Lower leg skin (tissue), 4 donors: ENCODE measurements around the gene MCHR1. TPM values are rescaled to one million over a fixed set of nuclear protein-coding genes. Genes with fewer than 3 reads are reported as not detected.
"Not testable (repeated sequence)": the region's sequence is repeated elsewhere in the genome, so short reads cannot be mapped to it uniquely, and the experiment has no call there.

Experiments used
- DNase-seq, 2 donors: peaks; one replicate each; pipeline ENCODE4 v3.0.0-alpha.2; 2019; ENCODE audit warnings: low spot score in 2 of 2
- H3K4me3 ChIP-seq: fragments of 200-600 bp; sonication (generic); 2 replicates; pipeline ENCODE4 v1.5.1; 2017; ENCODE audit warnings: mild to moderate bottlenecking, low read depth; ENCODE audit not compliant: poor library complexity, severe bottlenecking
- POLR2A ChIP-seq, 2 donors: fragments of 450-650 bp; IDR thresholded peaks; one replicate each; pipeline ENCODE4 v1.6.1; 2016 to 2017; ENCODE audit warnings: antibody characterized with exemption in 2 of 2, mild to moderate bottlenecking in 1 of 2, moderate library complexity in 1 of 2
- WGBS, 2 donors: methylation state at CpG; one replicate each; pipeline ENCODE4 v1.1.5; 2018; 5-methylcytosine and 5-hydroxymethylcytosine counted together
- intact Hi-C: fragments of 100-400 bp; cut with DNase I; formaldehyde crosslinking; loops from one replicate; pipeline ENCODE4 v1.15.0; 2023; ENCODE audit warnings: low total_unique reads
- total RNA-seq, 4 donors: library from RNA; depleted of rRNA; stranded (reverse); fragments of >200 nt; gene quantifications; one replicate each; pipeline ENCODE4 v1.1.0, GENCODE V29; 2016
- TF ChIP-seq, protein P1 (sequence below), 3 donors: fragments of 450-650 bp; IDR thresholded peaks; one replicate each; pipeline ENCODE4 v1.5.1; 2016; ENCODE audit warnings: antibody characterized with exemption in 3 of 3, mild to moderate bottlenecking in 3 of 3, moderate library complexity in 2 of 3

Gene MCHR1
- total RNA-seq, 4 donors from 2014 or later, result 0.19 to 0.58 (median 0.41) TPM

DNA sequence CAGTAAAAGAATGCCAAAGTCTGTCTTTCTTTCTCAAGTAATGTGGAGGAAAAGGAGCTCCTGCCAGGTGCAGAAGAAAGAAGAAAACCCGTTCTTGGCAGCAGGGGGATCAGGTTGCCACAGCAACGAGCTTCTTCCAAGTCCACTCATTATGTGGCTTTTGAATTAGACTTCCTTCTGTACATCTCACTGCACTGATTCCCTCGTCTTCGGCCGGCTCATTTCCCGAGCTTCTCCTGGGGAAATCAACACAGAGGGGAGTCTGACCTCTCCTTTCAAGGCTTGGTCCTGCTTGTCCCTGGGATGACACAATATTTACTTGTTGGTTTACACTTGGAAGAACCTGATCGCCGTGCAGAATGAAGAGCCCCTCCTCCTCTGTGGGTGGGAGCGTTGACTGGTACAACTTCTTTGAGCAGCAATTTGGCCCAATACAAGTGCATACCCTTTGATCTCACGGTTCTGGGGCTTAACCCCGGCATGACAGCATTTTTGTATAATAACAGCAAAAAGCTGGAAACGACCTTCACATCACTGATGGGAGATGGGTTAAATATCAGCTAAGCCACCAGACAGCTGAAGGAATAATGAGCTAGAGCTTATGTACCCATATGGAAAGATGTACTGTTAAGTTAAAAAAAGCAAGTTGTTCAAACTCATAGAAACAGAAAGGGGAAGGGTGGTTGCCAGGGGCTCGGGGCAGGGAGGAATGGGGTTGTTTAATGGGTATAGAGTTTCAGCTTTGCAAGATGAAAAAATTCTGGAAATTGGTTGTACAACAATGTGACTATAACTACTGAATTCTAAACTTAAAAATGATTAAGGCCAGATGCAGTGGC lies 35.4 kb downstream of the MCHR1 start:
- H3K4me3 ChIP-seq, result no peak overlapping the region
- no peak for DNase-seq

DNA sequence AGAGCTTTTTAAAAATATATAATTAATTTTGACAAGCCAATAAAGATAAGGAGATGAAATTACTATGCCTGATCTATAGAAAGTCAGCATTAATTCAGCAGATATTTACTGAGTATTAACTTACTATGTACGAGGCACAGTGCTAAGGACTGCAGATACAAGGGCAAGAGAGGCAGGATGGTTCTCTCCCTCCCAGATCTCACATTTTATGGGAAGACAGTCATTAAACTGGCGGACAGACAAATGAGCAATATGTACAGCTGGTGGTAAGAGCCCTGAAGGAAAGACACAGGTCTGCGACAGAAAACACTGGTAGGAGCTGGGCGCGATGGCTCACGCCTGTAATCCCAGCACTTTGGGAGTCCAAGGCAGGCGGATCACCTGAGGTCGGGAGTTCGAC lies 36.8 kb downstream of the MCHR1 start:
- WGBS, 2 donors, result 90 to 93% methylated on average over 9 of the region's 9 CpGs
- intact Hi-C loops, result no loop called here
- no peak overlapping the region for H3K4me3 ChIP-seq
- TF ChIP-seq, protein P1, sequence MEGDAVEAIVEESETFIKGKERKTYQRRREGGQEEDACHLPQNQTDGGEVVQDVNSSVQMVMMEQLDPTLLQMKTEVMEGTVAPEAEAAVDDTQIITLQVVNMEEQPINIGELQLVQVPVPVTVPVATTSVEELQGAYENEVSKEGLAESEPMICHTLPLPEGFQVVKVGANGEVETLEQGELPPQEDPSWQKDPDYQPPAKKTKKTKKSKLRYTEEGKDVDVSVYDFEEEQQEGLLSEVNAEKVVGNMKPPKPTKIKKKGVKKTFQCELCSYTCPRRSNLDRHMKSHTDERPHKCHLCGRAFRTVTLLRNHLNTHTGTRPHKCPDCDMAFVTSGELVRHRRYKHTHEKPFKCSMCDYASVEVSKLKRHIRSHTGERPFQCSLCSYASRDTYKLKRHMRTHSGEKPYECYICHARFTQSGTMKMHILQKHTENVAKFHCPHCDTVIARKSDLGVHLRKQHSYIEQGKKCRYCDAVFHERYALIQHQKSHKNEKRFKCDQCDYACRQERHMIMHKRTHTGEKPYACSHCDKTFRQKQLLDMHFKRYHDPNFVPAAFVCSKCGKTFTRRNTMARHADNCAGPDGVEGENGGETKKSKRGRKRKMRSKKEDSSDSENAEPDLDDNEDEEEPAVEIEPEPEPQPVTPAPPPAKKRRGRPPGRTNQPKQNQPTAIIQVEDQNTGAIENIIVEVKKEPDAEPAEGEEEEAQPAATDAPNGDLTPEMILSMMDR (IDR thresholded peaks at IDR 0.05), result no peak
- no peak for TF ChIP-seq POLR2A (IDR thresholded peaks at IDR 0.05)
- no peak for DNase-seq

More for the DNA sequence above, 35.4 kb downstream of the MCHR1 start:
- 29 to 37% methylated on average over 13 of the region's 13 CpGs for WGBS, 2 donors
- intact Hi-C loops, result no loop called here
- TF ChIP-seq, protein P1 (IDR thresholded peaks at IDR 0.05), result no peak
- TF ChIP-seq POLR2A (IDR thresholded peaks at IDR 0.05), result no peak

DNA sequence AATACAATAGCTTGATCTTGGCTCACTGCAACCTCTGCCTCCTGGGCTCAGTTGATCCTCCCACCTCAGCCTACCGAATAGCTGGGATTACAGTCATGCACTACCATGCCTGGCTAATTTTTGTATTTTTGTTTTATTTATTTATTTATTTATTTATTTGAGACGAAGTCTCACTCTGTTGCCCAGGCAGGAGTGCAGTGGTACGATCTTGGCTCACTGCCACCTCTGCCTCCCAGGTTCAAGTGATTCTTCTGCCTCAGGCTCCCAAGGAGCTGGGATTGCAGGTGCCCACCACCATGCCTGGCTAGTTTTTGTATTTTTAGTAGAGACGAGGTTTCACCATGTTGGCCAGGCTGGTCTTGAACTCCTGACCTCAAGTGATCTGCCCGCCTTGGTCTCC lies 38.4 kb downstream of the MCHR1 start:
- H3K4me3 ChIP-seq, intact Hi-C loops, DNase-seq: not testable (repeated sequence)
- WGBS, 2 donors, result 77 to 83% methylated on average over 5 of the region's 5 CpGs

DNA sequence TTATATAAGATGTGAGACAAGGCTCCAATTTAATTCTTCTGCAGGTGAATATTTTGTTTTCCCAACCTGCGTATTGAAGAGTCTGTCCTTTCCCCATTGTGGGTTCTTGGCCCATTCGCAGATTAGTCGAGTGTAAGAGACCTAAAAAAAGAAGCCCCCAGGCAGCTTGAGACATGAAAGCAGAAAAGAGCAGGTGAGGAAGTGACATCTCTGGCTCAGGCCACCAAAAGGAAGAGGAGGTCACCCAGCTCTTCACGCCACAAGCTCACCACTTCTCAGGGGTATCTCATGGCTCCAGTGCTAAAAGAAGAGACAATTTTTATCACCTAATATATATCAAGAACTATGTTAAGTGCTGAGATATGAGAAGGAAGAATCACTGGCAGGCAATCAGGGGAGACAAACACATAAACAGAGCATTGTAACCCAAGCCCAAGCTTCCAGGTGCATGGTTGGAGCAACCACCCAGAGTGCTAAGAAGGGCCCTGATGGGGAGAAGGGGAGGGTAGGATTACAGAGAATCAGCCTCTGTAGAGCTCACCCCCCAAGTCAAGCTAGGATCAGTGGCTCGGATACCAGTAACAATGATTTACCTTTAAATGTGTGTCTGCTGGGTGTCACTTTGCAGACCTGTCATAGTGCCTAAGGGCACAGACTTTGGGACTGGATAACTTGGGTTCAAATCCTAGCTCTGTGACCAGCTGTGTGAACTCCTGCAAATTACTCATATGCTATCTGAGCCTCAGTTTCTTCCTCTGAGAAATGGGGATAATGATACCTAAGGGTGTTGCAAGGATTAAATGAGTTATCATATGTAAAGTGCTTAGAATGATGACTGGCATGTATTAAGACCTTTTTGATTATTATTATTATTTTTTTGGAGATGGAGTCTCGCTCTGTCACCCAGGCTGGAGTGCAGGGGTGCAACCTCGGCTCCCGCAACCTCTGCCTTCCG lies 39.2 kb downstream of the MCHR1 start:
- TF ChIP-seq, protein P1 (IDR thresholded peaks at IDR 0.05), result no peak
- TF ChIP-seq POLR2A (IDR thresholded peaks at IDR 0.05), result no peak
- no peak for DNase-seq
- no peak overlapping the region for H3K4me3 ChIP-seq
- intact Hi-C loops, result no loop called here
- WGBS, 2 donors, result 86% methylated on average over 9 of the region's 9 CpGs

DNA sequence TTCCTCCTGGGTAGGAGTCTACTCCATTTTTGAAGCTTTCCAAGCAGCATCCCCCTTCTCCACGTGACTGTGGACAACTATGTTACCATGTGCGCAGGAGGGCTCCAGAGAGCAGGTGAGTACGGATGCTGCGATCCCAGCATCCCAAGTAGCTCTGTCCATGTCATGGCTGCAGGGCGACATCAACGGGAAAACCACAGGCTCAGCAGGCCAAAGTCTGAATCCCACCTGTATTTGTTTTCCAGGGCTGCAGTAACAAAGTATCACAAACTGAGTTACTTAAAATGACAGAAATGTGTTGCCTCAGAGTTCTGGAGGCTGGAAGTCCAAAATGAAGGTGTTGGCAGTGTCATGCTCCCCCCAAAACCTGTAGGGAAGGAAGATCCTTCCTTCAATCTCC lies 40.3 kb downstream of the MCHR1 start:
- no peak overlapping the region for H3K4me3 ChIP-seq
- intact Hi-C loops, result no loop called here
- TF ChIP-seq, protein P1 (IDR thresholded peaks at IDR 0.05), result no peak
- no peak for TF ChIP-seq POLR2A (IDR thresholded peaks at IDR 0.05)
- 81 to 90% methylated on average over 6 of the region's 6 CpGs for WGBS, 2 donors
- no peak for DNase-seq

DNA sequence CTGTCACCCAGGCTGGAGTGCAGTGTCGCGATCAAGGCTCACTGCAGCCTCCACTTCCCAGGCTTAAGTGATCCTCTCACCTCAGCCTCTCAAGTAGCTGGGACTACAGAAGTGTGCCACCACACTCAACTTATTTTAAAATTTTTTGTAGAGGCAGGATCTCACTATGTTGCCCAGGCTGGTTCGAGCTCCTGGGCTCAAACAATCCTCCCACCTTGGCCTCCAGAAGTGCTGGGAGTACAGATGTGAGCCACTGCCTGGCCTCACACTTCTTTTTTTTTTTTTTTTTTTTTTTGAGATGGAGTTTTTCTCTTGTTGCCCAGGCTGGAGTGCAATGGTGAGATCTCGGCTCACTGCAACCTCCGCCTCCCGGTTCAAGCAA lies 40.9 kb downstream of the MCHR1 start:
- H3K4me3 ChIP-seq, DNase-seq, intact Hi-C loops: not testable (repeated sequence)
- WGBS, 2 donors, result 91 to 94% methylated on average over 6 of the region's 6 CpGs
